Keratinocyte (primary cell): ENCODE results near the gene FSTL5.

Experiments
- CTCF ChIP-seq, 3 experiments: IDR thresholded peaks in 1 of 3; conservative IDR thresholded peaks in 1 of 3; optimal IDR thresholded peaks in 1 of 3; 2 replicates in 2 of 3; 3 replicates in 1 of 3; pipeline versions ENCODE3 to v1.5.1; 2011; ENCODE audit warnings: low read length in 3 of 3, mild to moderate bottlenecking in 3 of 3, moderate library complexity in 2 of 3, control low read depth in 1 of 3, inconsistent platforms in 1 of 3; ENCODE audit not compliant: insufficient read depth in 2 of 3; ENCODE audit errors: extremely low read depth in 1 of 3
- EZH2 ChIP-seq: IDR thresholded peaks from one replicate; pipeline ENCODE4 v1.6.1; 2012; ENCODE audit warnings: inconsistent platforms, mild to moderate bottlenecking, low read length, moderate library complexity

- TF ChIP-seq CTCF (optimal IDR thresholded peaks at IDR 0.05 in 1 of 3, IDR thresholded peaks at IDR 0.05 in 1 of 3, conservative IDR thresholded peaks at IDR 0.05 in 1 of 3; ENCODE audit: extremely low read depth in 1 of 3, insufficient read depth in 2 of 3, low read length in 3 of 3) (no peak), EZH2 (no peak)
These were observed 827.2 kb downstream of the FSTL5 start for GRCh38 chr4:161336621-161337020.
